GM19372 (cell line): ENCODE measurements around the gene URM1.

Experiments used
- ATAC-seq: cut with Tn5 transposase; IDR thresholded peaks from one replicate; pipeline ENCODE4 v1.9.1; 2021; ENCODE audit warnings: mild to moderate bottlenecking, low read depth, moderate library complexity; ENCODE audit not compliant: unreplicated experiment

URM1 gene

GRCh38 chr9:128383791-128384190 is 12.6 kb downstream of the URM1 start:
- ATAC-seq = no peak

GRCh38 chr9:128384801-128385495 is 13.8 kb downstream of the URM1 start:
- no peak for ATAC-seq

GRCh38 chr9:128385496-128386460 is 14.6 kb downstream of the URM1 start:
- no peak for ATAC-seq

- no peak for ATAC-seq
Measured at GRCh38 chr9:128388150-128388549, 17.0 kb downstream of the URM1 start.

- ATAC-seq = no peak
Measured at GRCh38 chr9:128389395-128390149, 18.4 kb downstream of the URM1 start.

- no peak for ATAC-seq
Measured at GRCh38 chr9:128390150-128390812, 19.1 kb downstream of the URM1 start.

GRCh38 chr9:128390813-128391711 is 19.9 kb downstream of the URM1 start:
- no peak for ATAC-seq

- no peak for ATAC-seq
Measured at GRCh38 chr9:128391956-128392301, 20.8 kb downstream of the URM1 start.

GRCh38 chr9:128392302-128393144 is 21.3 kb downstream of the URM1 start:
- no peak for ATAC-seq

- ATAC-seq = no peak
Measured at GRCh38 chr9:128393145-128393775, 22.1 kb downstream of the URM1 start.

GRCh38 chr9:128393970-128394369 is 22.8 kb downstream of the URM1 start:
- no peak for ATAC-seq

- ATAC-seq = no peak
Measured at GRCh38 chr9:128394379-128395168, 23.4 kb downstream of the URM1 start.

GRCh38 chr9:128396970-128397613 is 25.9 kb downstream of the URM1 start:
- ATAC-seq = no peak

- ATAC-seq = no peak
Measured at GRCh38 chr9:128397831-128398230, 26.7 kb downstream of the URM1 start.

GRCh38 chr9:128399861-128400260 is 28.7 kb downstream of the URM1 start:
- ATAC-seq = no peak

GRCh38 chr9:128404560-128404959 is 33.4 kb downstream of the URM1 start:
- ATAC-seq = no peak
